ENCODE results near the gene SDR39U1.
"Not testable (repeated sequence)": the region's sequence is repeated elsewhere in the genome, so short reads cannot be mapped to it uniquely, and the experiment has no call there.

Gene SDR39U1

GRCh38 chr14:24473211-24473610 is 30.6 kb upstream of the SDR39U1 start:
- TF ChIP-seq CTCF (IDR thresholded peaks at IDR 0.05; ENCODE audit: borderline replicate concordance, insufficient read depth, low read depth, low read length): no peak
- no peak overlapping the region for H3K4me3 ChIP-seq (ENCODE audit: low read depth, low read length)

- H3K4me3 ChIP-seq (ENCODE audit: low read depth, low read length): not testable (repeated sequence)
These were observed 27.9 kb upstream of the SDR39U1 start for GRCh38 chr14:24470450-24470849.

- TF ChIP-seq CTCF (IDR thresholded peaks at IDR 0.05; ENCODE audit: borderline replicate concordance, insufficient read depth, low read depth, low read length): no peak
- no peak overlapping the region for H3K4me3 ChIP-seq (ENCODE audit: low read depth, low read length)
These were observed 23.2 kb upstream of the SDR39U1 start for GRCh38 chr14:24465805-24466204.

- H3K4me3 ChIP-seq (ENCODE audit: low read depth, low read length): no peak overlapping the region
- TF ChIP-seq CTCF (IDR thresholded peaks at IDR 0.05; ENCODE audit: borderline replicate concordance, insufficient read depth, low read depth, low read length): no peak
These were observed 22.8 kb upstream of the SDR39U1 start for GRCh38 chr14:24465368-24465767.

GRCh38 chr14:24463884-24464785 is 21.6 kb upstream of the SDR39U1 start:
- TF ChIP-seq CTCF (IDR thresholded peaks at IDR 0.05; ENCODE audit: borderline replicate concordance, insufficient read depth, low read depth, low read length): no peak

GRCh38 chr14:24463017-24463883 is 20.7 kb upstream of the SDR39U1 start:
- no peak for TF ChIP-seq CTCF (IDR thresholded peaks at IDR 0.05; ENCODE audit: borderline replicate concordance, insufficient read depth, low read depth, low read length)

More at GRCh38 chr14:24463884-24464785, 21.6 kb upstream of the SDR39U1 start:
- no peak overlapping the region for H3K4me3 ChIP-seq (ENCODE audit: low read depth, low read length)

GRCh38 chr14:24461336-24461735 is 18.8 kb upstream of the SDR39U1 start:
- no peak for TF ChIP-seq CTCF (IDR thresholded peaks at IDR 0.05; ENCODE audit: borderline replicate concordance, insufficient read depth, low read depth, low read length)
- no peak overlapping the region for H3K4me3 ChIP-seq (ENCODE audit: low read depth, low read length)

More at GRCh38 chr14:24463017-24463883, 20.7 kb upstream of the SDR39U1 start:
- no peak overlapping the region for H3K4me3 ChIP-seq (ENCODE audit: low read depth, low read length)

Measured in GM12875 (cell line).